H1 (cell line): ENCODE data around the gene R3HDM1. TPM values are rescaled to one million over a fixed set of nuclear protein-coding genes. Genes with fewer than 3 reads are reported as not detected.

Experiments used
- RAD21 ChIP-seq, 2 experiments: IDR thresholded peaks in 1 of 2; conservative IDR thresholded peaks in 1 of 2; 2 replicates each; pipeline ENCODE4 v1.6.1; 2011; ENCODE audit warnings: low read depth in 2 of 2, low read length in 2 of 2, improper control_type of control experiment in 1 of 2, inconsistent platforms in 1 of 2, mild to moderate bottlenecking in 1 of 2, moderate library complexity in 1 of 2
- YY1 ChIP-seq: IDR thresholded peaks from 2 replicates; pipeline ENCODE4 v1.6.1; 2011; ENCODE audit warnings: low read depth, mild to moderate bottlenecking, low read length
- polyA plus RNA-seq, 7 experiments: library from polyadenylated mRNA; depleted of rRNA in 3 of 7; stranded (reverse) in 5 of 7; unstranded in 2 of 7; fragments of >200 nt in 5 of 7; fragments of 200-250 nt in 2 of 7; gene quantifications; 1 replicate in 5 of 7; 2 replicates in 1 of 7; 4 replicates in 1 of 7; pipeline versions ENCODE4 v1.2.1 to v1.2.3, GENCODE V29; 2011 to 2013; ENCODE audit warnings: missing spikeins in 2 of 7, mixed read lengths in 2 of 7
- total RNA-seq: library from RNA; stranded (reverse); fragmentation: NEBNext Ultra II Directional; extraction: Animal tissue kit (Norgen Biotek cat#: 25700); gene quantifications from 2 replicates; pipeline ENCODE4 v1.2.1, GENCODE V29; 2021
- TF ChIP-seq, protein P1 (sequence below): IDR thresholded peaks from 2 replicates; pipeline ENCODE4 v1.6.1; 2012; ENCODE audit warnings: inconsistent platforms

Gene R3HDM1
- total and polyA plus RNA-seq, 2 of the 8 experiments (the other 6 are each of a cell fraction or from before 2014, with no cell fraction given): 77.7 to 120 TPM

DNA sequence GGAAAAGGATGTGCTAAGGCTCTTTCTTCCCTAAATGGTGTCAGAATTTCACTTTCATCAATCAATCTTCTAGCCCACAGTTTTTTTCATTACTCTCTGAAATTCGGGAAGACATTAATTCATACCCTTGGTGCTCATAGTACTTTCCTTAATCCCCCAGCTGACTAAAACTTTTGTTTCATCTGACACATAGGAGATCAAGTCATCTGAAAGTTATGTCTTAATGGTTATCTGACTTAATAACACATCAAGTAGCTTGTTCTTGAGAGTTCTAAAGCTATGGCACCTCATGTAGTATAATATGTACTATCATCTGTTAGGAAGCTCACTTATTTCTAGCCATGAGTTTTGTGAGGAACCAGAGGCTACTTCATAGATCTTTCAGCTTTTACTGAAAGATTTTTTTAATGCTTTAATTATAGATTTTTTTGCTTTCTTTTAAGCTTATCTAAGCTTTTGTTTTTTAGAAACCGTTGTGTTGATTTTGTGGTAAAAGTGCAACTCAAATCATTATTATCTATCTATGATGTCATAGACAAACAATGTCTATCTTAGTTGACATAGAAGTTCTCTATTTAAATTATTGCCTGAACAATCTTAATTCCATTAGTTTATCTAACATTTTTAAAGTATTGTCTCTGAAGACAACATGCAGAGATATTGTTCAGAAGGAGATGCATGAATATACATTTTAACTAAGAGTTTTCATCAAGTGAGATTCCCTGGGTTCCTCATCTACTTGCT is 116.7 kb downstream of the R3HDM1 start (continued):
- TF ChIP-seq, protein P1, sequence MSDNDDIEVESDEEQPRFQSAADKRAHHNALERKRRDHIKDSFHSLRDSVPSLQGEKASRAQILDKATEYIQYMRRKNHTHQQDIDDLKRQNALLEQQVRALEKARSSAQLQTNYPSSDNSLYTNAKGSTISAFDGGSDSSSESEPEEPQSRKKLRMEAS: no peak
- TF ChIP-seq RAD21 (IDR thresholded peaks at IDR 0.05 in 1 of 2, conservative IDR thresholded peaks at IDR 0.05 in 1 of 2; ENCODE audit: low read depth in 2 of 2, low read length in 2 of 2) (no peak), YY1 (no peak)
